Measurements from ENCODE around the gene TSPAN19.
A peak's percentile ranks its signal among the peaks of the same experiment; 100 is the strongest.

Gene TSPAN19

DNA sequence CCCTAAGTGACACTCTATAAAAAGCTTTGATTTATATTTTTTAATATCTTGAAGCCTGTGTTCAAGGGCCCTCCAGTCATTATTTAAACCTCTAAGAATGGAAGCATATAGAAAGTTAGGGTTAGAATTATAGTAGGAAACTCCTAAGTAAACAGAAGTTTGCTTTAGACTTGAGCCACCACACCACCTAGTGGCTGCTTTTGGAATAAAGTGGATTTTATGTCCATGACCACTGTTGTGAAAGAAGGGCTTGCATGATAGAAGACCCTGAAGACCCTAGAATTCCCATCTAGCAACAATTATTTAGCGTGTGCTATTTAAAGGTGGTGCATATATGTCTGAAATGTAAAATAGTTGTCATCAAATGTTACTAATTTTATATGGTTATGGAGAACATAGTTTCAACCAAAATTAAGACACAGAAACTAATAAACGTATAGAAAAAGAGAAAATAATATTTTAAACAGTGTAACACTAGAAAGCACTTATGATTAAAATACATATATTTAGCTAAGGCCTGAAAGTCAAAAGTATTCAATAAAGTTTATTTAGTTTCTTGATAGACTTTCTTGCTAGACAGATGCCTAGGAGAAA, 21.4 kb upstream of the TSPAN19 start:
- Histone ChIP-seq H3K79me1 (replicated peaks; ENCODE audit: low read length, poor library complexity, severe bottlenecking) (no peaks in the 10 kb centered on the region), H3K14ac (ENCODE audit: low read length in 2 of 2) (no peak overlapping the region), H2BK12ac (ENCODE audit: low read length in 2 of 2) (no peak overlapping the region), H3K18ac (ENCODE audit: low read depth in 1 of 2, low read length in 2 of 2) (no peak overlapping the region), H2BK120ac (ENCODE audit: low read depth, low read length) (no peak overlapping the region), H3K4me2 (ENCODE audit: low read length, poor library complexity, severe bottlenecking) (no peak overlapping the region), H3K36me3 (ENCODE audit: control insufficient read depth in 1 of 2, insufficient read depth in 2 of 2, low read depth in 1 of 2, low read length in 2 of 2) (no peaks in the 10 kb centered on the region), H2BK5ac (ENCODE audit: low read depth, low read length, poor library complexity, severe bottlenecking) (no peak overlapping the region), H2BK15ac (ENCODE audit: low read depth, poor library complexity, severe bottlenecking) (no peak overlapping the region), H3K9ac (ENCODE audit: low read length) (no peak overlapping the region), H3K9me3 (ENCODE audit: control insufficient read depth, low read length) (no peaks in the 10 kb centered on the region), H4K91ac (ENCODE audit: low read length) (no peak overlapping the region), H3K27me3 (ENCODE audit: control insufficient read depth in 1 of 2, insufficient read depth in 1 of 2, low read length in 2 of 2) (no peaks in the 10 kb centered on the region), H3K4me1 (ENCODE audit: control insufficient read depth, insufficient read depth, low read depth, low read length) (no peaks in the 10 kb centered on the region), H3K27ac (ENCODE audit: low read length, poor library complexity, severe bottlenecking) (no peak overlapping the region), H2AFZ (ENCODE audit: low read depth, low read length) (no peak overlapping the region), H2AK5ac (ENCODE audit: low read length, severe bottlenecking) (no peak overlapping the region), H3K23ac (ENCODE audit: low read length in 2 of 2) (no peak overlapping the region), H4K8ac (ENCODE audit: low read length) (no peak overlapping the region), H3K4me3 (ENCODE audit: insufficient read depth in 1 of 2, low read depth in 1 of 2, low read length in 2 of 2) (no peak overlapping the region), H3K4ac (ENCODE audit: low read depth in 1 of 2, low read length in 2 of 2) (no peak overlapping the region)
- DNase-seq, result peak; percentile 64
- WGBS, result no CpG with 5 or more reads among the region's 2 CpGs

DNA sequence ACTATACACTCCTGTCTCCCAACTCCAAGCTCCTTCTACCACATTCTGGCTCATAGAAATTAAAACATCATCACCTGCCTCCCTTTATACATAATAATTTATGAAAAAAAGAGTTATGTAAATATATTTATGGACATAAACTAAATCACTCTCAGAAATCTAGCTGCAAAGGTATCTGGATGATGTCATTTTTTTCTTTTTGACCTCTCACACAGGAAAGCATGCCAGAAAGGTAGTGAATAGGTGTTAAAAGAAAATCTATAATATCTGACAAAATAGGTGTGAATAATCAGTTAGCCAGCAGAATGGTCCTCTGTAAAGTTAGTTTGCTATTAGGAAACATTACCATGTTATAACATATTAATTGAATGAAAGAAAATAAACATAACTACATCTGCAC, 7.8 kb upstream of the TSPAN19 start:
- Histone ChIP-seq H2AK5ac (ENCODE audit: low read length, severe bottlenecking) (no peak overlapping the region), H3K4me3 (ENCODE audit: insufficient read depth in 1 of 2, low read depth in 1 of 2, low read length in 2 of 2) (no peak overlapping the region), H3K4ac (ENCODE audit: low read depth in 1 of 2, low read length in 2 of 2) (no peak overlapping the region), H3K18ac (ENCODE audit: low read depth in 1 of 2, low read length in 2 of 2) (no peak overlapping the region), H3K27ac (ENCODE audit: low read length, poor library complexity, severe bottlenecking) (no peak overlapping the region), H2BK120ac (ENCODE audit: low read depth, low read length) (no peak overlapping the region), H2AFZ (ENCODE audit: low read depth, low read length) (no peak overlapping the region), H3K9me3 (ENCODE audit: control insufficient read depth, low read length) (no peaks in the 10 kb centered on the region), H3K4me1 (ENCODE audit: control insufficient read depth, insufficient read depth, low read depth, low read length) (no peaks in the 10 kb centered on the region), H2BK5ac (ENCODE audit: low read depth, low read length, poor library complexity, severe bottlenecking) (no peak overlapping the region), H3K23ac (ENCODE audit: low read length in 2 of 2) (no peak overlapping the region), H4K91ac (ENCODE audit: low read length) (no peak overlapping the region), H3K36me3 (ENCODE audit: control insufficient read depth in 1 of 2, insufficient read depth in 2 of 2, low read depth in 1 of 2, low read length in 2 of 2) (no peaks in the 10 kb centered on the region), H3K79me1 (replicated peaks; ENCODE audit: low read length, poor library complexity, severe bottlenecking) (no peaks in the 10 kb centered on the region), H3K4me2 (ENCODE audit: low read length, poor library complexity, severe bottlenecking) (no peak overlapping the region), H3K9ac (ENCODE audit: low read length) (no peak overlapping the region), H4K8ac (ENCODE audit: low read length) (no peak overlapping the region), H2BK15ac (ENCODE audit: low read depth, poor library complexity, severe bottlenecking) (no peak overlapping the region), H3K14ac (ENCODE audit: low read length in 2 of 2) (no peak overlapping the region), H2BK12ac (ENCODE audit: low read length in 2 of 2) (no peak overlapping the region), H3K27me3 (ENCODE audit: control insufficient read depth in 1 of 2, insufficient read depth in 1 of 2, low read length in 2 of 2) (no peaks in the 10 kb centered on the region)
- DNase-seq, result no peak

DNA sequence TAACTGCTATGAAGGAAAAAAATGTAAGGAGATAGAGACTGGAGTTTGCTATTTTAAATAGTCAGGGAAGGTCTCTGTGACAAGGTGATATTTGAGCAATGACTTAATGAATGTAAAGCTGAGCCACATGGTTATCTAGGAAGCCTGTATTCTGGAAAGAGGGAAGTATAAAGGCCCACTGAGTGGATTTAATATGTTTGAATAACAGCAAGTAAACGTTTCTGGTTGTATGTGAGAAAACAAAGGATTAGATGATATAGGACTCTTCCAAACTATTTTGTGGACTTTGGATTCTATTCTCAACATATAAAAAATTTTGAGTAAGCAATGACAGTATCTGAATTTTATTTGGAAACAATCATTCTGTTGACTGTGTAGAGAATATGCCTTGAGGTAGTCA, 5.3 kb upstream of the TSPAN19 start:
- no peaks in the 10 kb centered on the region for H3K9me3 ChIP-seq (ENCODE audit: control insufficient read depth, low read length)
- no peak overlapping the region for H4K8ac ChIP-seq (ENCODE audit: low read length)
- H3K4me2 ChIP-seq (ENCODE audit: low read length, poor library complexity, severe bottlenecking), result no peak overlapping the region
- no peak overlapping the region for H3K4me3 ChIP-seq (ENCODE audit: insufficient read depth in 1 of 2, low read depth in 1 of 2, low read length in 2 of 2)
- no peak overlapping the region for H2BK5ac ChIP-seq (ENCODE audit: low read depth, low read length, poor library complexity, severe bottlenecking)
- no peak overlapping the region for H3K9ac ChIP-seq (ENCODE audit: low read length)
- H2BK120ac ChIP-seq (ENCODE audit: low read depth, low read length), result no peak overlapping the region
- no peaks in the 10 kb centered on the region for H3K27me3 ChIP-seq (ENCODE audit: control insufficient read depth in 1 of 2, insufficient read depth in 1 of 2, low read length in 2 of 2)
- H2BK15ac ChIP-seq (ENCODE audit: low read depth, poor library complexity, severe bottlenecking), result no peak overlapping the region
- H2AFZ ChIP-seq (ENCODE audit: low read depth, low read length), result no peak overlapping the region
- H4K91ac ChIP-seq (ENCODE audit: low read length), result no peak overlapping the region
- H3K4ac ChIP-seq (ENCODE audit: low read depth in 1 of 2, low read length in 2 of 2), result no peak overlapping the region
- H2BK12ac ChIP-seq (ENCODE audit: low read length in 2 of 2), result no peak overlapping the region
- no peak overlapping the region for H3K23ac ChIP-seq (ENCODE audit: low read length in 2 of 2)
- no peaks in the 10 kb centered on the region for H3K4me1 ChIP-seq (ENCODE audit: control insufficient read depth, insufficient read depth, low read depth, low read length)
- H3K79me1 ChIP-seq (replicated peaks; ENCODE audit: low read length, poor library complexity, severe bottlenecking), result no peaks in the 10 kb centered on the region
- H3K27ac ChIP-seq (ENCODE audit: low read length, poor library complexity, severe bottlenecking), result no peak overlapping the region
- no peak for DNase-seq
- H3K18ac ChIP-seq (ENCODE audit: low read depth in 1 of 2, low read length in 2 of 2), result no peak overlapping the region
- H2AK5ac ChIP-seq (ENCODE audit: low read length, severe bottlenecking), result no peak overlapping the region
- no peak overlapping the region for H3K14ac ChIP-seq (ENCODE audit: low read length in 2 of 2)
- WGBS, result no CpG with 5 or more reads among the region's 1 CpG
- no peaks in the 10 kb centered on the region for H3K36me3 ChIP-seq (ENCODE audit: control insufficient read depth in 1 of 2, insufficient read depth in 2 of 2, low read depth in 1 of 2, low read length in 2 of 2)

DNA sequence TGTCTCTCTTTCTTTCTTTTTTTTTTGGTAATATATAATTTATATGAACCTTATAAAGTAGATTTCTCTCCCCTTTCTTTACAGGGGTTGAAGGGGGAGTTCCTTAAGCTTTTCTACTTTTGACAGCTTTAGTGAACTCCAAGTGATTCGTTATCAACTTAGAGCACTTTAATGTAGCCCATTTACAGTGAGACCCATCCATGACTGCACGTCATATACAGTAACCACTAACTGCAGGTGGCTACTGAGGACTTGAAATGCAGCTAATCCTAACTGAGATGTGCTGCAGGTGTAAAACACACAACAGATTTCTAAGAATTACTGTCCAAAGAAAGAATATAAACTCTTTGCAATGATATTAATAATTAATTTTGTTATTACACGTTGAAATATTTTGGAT, 656 bp upstream of the TSPAN19 start:
- Histone ChIP-seq H3K4me3 (ENCODE audit: insufficient read depth in 1 of 2, low read depth in 1 of 2, low read length in 2 of 2) (peak overlapping the region in 1 of 2 experiments; percentile 92), H2BK120ac (ENCODE audit: low read depth, low read length) (no peak overlapping the region), H3K18ac (ENCODE audit: low read depth in 1 of 2, low read length in 2 of 2) (no peak overlapping the region), H3K9me3 (ENCODE audit: control insufficient read depth, low read length) (no peaks in the 10 kb centered on the region), H2BK12ac (ENCODE audit: low read length in 2 of 2) (no peak overlapping the region), H2AFZ (ENCODE audit: low read depth, low read length) (no peak overlapping the region), H3K9ac (ENCODE audit: low read length) (peak overlapping the region; percentile 92), H3K27ac (ENCODE audit: low read length, poor library complexity, severe bottlenecking) (no peak overlapping the region), H4K91ac (ENCODE audit: low read length) (no peak overlapping the region), H3K27me3 (ENCODE audit: control insufficient read depth in 1 of 2, insufficient read depth in 1 of 2, low read length in 2 of 2) (peaks cover 0 to 6% of the 10 kb centered on the region in 2 experiments), H3K36me3 (ENCODE audit: control insufficient read depth in 1 of 2, insufficient read depth in 2 of 2, low read depth in 1 of 2, low read length in 2 of 2) (no peaks in the 10 kb centered on the region), H3K4ac (ENCODE audit: low read depth in 1 of 2, low read length in 2 of 2) (no peak overlapping the region), H3K79me1 (replicated peaks; ENCODE audit: low read length, poor library complexity, severe bottlenecking) (no peaks in the 10 kb centered on the region), H3K14ac (ENCODE audit: low read length in 2 of 2) (no peak overlapping the region), H3K4me2 (ENCODE audit: low read length, poor library complexity, severe bottlenecking) (peak overlapping the region; percentile 88), H2BK15ac (ENCODE audit: low read depth, poor library complexity, severe bottlenecking) (no peak overlapping the region), H2BK5ac (ENCODE audit: low read depth, low read length, poor library complexity, severe bottlenecking) (no peak overlapping the region), H2AK5ac (ENCODE audit: low read length, severe bottlenecking) (no peak overlapping the region), H3K4me1 (ENCODE audit: control insufficient read depth, insufficient read depth, low read depth, low read length) (no peaks in the 10 kb centered on the region), H4K8ac (ENCODE audit: low read length) (no peak overlapping the region), H3K23ac (ENCODE audit: low read length in 2 of 2) (no peak overlapping the region)
- 14% methylated on average over 2 of the region's 3 CpGs for WGBS
- DNase-seq, result no peak

Measured in mesenchymal stem cell (in vitro differentiated cells and primary cell).